H9 (cell line): ENCODE data around the gene DCAF11. TPM values are rescaled to one million over a fixed set of nuclear protein-coding genes. Genes with fewer than 3 reads are reported as not detected.
A peak's percentile ranks its signal among the peaks of the same experiment; 100 is the strongest.

Experiments
- DNase-seq: peaks from one replicate; pipeline ENCODE4 v3.0.0-alpha.2; 2017
- H2AFZ ChIP-seq: one replicate; pipeline ENCODE4 v1.6.1; 2013; ENCODE audit warnings: mild to moderate bottlenecking, low read length, control low read depth, moderate library complexity
- H2AK5ac ChIP-seq: 2 replicates; pipeline ENCODE4 v1.6.1; 2013; ENCODE audit warnings: low read length, control low read depth, mixed read lengths; ENCODE audit not compliant: insufficient read length
- H2BK120ac ChIP-seq: one replicate; pipeline ENCODE4 v1.6.1; 2013; ENCODE audit warnings: low read depth, mild to moderate bottlenecking, low read length, control low read depth, inconsistent platforms; ENCODE audit not compliant: poor library complexity, severe bottlenecking
- H2BK12ac ChIP-seq: 2 replicates; pipeline ENCODE4 v1.6.1; 2013; ENCODE audit warnings: low read length, control low read depth, mixed read lengths, low read depth; ENCODE audit not compliant: insufficient read length
- H2BK15ac ChIP-seq: 2 replicates; pipeline ENCODE4 v1.6.1; 2013; ENCODE audit warnings: low read depth, low read length, control low read depth
- H2BK20ac ChIP-seq: one replicate; pipeline ENCODE4 v1.6.1; 2013; ENCODE audit warnings: low read depth, mild to moderate bottlenecking, low read length, control low read depth, inconsistent platforms; ENCODE audit not compliant: poor library complexity, severe bottlenecking
- H2BK5ac ChIP-seq: 2 replicates; pipeline ENCODE4 v1.6.1; 2013; ENCODE audit warnings: low read length, control low read depth, mixed read lengths; ENCODE audit not compliant: insufficient read length
- H3K14ac ChIP-seq: 2 replicates; pipeline ENCODE4 v1.6.1; 2013; ENCODE audit warnings: low read length, control low read depth; ENCODE audit not compliant: insufficient read depth
- H3K18ac ChIP-seq: 2 replicates; pipeline ENCODE4 v1.6.1; 2013; ENCODE audit warnings: low read depth, mild to moderate bottlenecking, mixed read lengths, low read length, control low read depth; ENCODE audit not compliant: insufficient read length
- H3K23ac ChIP-seq: 2 replicates; pipeline ENCODE4 v1.6.1; 2013; ENCODE audit warnings: low read length, control low read depth, mixed read lengths, low read depth; ENCODE audit not compliant: insufficient read length
- H3K23me2 ChIP-seq: 2 replicates; pipeline ENCODE4 v1.6.1; 2013; ENCODE audit warnings: low read depth, mild to moderate bottlenecking, mixed read lengths, low read length, control low read depth; ENCODE audit not compliant: insufficient read length, poor library complexity, severe bottlenecking
- H3K27ac ChIP-seq: 2 replicates; pipeline ENCODE4 v1.5.1; 2013; ENCODE audit warnings: low read length, control low read depth, mixed read lengths, low read depth; ENCODE audit not compliant: insufficient read length
- H3K27me3 ChIP-seq: 2 replicates; pipeline ENCODE4 v1.6.1; 2013; ENCODE audit warnings: low read length, control low read depth, inconsistent platforms; ENCODE audit not compliant: insufficient read depth
- H3K4ac ChIP-seq: 2 replicates; pipeline ENCODE4 v1.6.1; 2013; ENCODE audit warnings: low read depth, mild to moderate bottlenecking, control low read depth, inconsistent platforms, low read length, moderate library complexity
- H3K4me1 ChIP-seq: 2 replicates; pipeline ENCODE4 v1.6.1; 2013; ENCODE audit warnings: low read length, control low read depth, inconsistent platforms; ENCODE audit not compliant: insufficient read depth
- H3K4me2 ChIP-seq: 2 replicates; pipeline ENCODE4 v1.6.1; 2013; ENCODE audit warnings: low read length, control low read depth, mixed read lengths; ENCODE audit not compliant: insufficient read length, insufficient read depth
- H3K56ac ChIP-seq: 2 replicates; pipeline ENCODE4 v1.6.1; 2013; ENCODE audit warnings: low read depth, mild to moderate bottlenecking, mixed read lengths, low read length, control low read depth; ENCODE audit not compliant: insufficient read length
- H3K79me1 ChIP-seq: 2 replicates; pipeline ENCODE4 v1.6.1; 2013; ENCODE audit warnings: low read depth, mild to moderate bottlenecking, moderate library complexity, low read length, control low read depth, inconsistent platforms; ENCODE audit not compliant: insufficient read depth, poor library complexity, severe bottlenecking
- H3K79me2 ChIP-seq: 2 replicates; pipeline ENCODE4 v1.6.1; 2013; ENCODE audit warnings: low read length, control low read depth, inconsistent platforms; ENCODE audit not compliant: insufficient read depth
- H3K9ac ChIP-seq: 2 replicates; pipeline ENCODE4 v1.6.1; 2013; ENCODE audit warnings: low read length, control low read depth, mixed read lengths; ENCODE audit not compliant: insufficient read length; ENCODE audit errors: extremely low read depth
- H3K9me3 ChIP-seq: one replicate; pipeline ENCODE4 v1.6.1; 2013; ENCODE audit warnings: low read depth, low read length, inconsistent platforms; ENCODE audit not compliant: control insufficient read depth
- H3T11ph ChIP-seq: one replicate; pipeline ENCODE4 v1.6.1; 2013; ENCODE audit warnings: mild to moderate bottlenecking, low read length, control low read depth, inconsistent platforms
- H4K20me1 ChIP-seq: one replicate; pipeline ENCODE4 v1.6.1; 2013; ENCODE audit not compliant: control insufficient read depth, insufficient read length, insufficient read depth
- H4K5ac ChIP-seq: 2 replicates; pipeline ENCODE4 v1.6.1; 2013; ENCODE audit warnings: low read depth, mild to moderate bottlenecking, mixed read lengths, low read length, control low read depth; ENCODE audit not compliant: insufficient read length
- H4K8ac ChIP-seq: replicated peaks from 2 replicates; pipeline ENCODE4 v1.6.1; 2013; ENCODE audit warnings: low read length, control low read depth, mixed read lengths, low read depth; ENCODE audit not compliant: insufficient read length
- H4K91ac ChIP-seq: 2 replicates; pipeline ENCODE4 v1.6.1; 2013; ENCODE audit warnings: low read depth, mild to moderate bottlenecking, moderate library complexity, mixed read lengths, low read length, control low read depth; ENCODE audit not compliant: insufficient read length
- H3K27ac Mint-ChIP-seq, 3 experiments: 2 replicates in 2 of 3; 3 replicates in 1 of 3; pipeline ENCODE4 v1.8.0; 2020 to 2021; ENCODE audit warnings: mixed read lengths in 3 of 3, mild to moderate bottlenecking in 1 of 3, moderate library complexity in 1 of 3
- H3K27me3 Mint-ChIP-seq: 2 replicates; pipeline ENCODE4 v1.8.0; 2021; ENCODE audit warnings: low read depth, mild to moderate bottlenecking, moderate library complexity, mixed read lengths
- H3K36me3 Mint-ChIP-seq, 3 experiments: 2 replicates in 2 of 3; 3 replicates in 1 of 3; pipeline ENCODE4 v1.8.0; 2020 to 2021; ENCODE audit warnings: low read depth in 3 of 3, mixed read lengths in 3 of 3; ENCODE audit not compliant: insufficient read depth in 1 of 3
- H3K4me1 Mint-ChIP-seq, 2 experiments: 2 replicates each; pipeline ENCODE4 v1.8.0; 2020; ENCODE audit warnings: mixed read lengths in 2 of 2
- H3K4me3 Mint-ChIP-seq, 2 experiments: 2 replicates in 1 of 2; 3 replicates in 1 of 2; pipeline ENCODE4 v1.8.0; 2020 to 2021; ENCODE audit warnings: mild to moderate bottlenecking in 2 of 2, mixed read lengths in 2 of 2, moderate library complexity in 1 of 2
- H3K9me3 Mint-ChIP-seq, 2 experiments: 2 replicates in 1 of 2; 3 replicates in 1 of 2; pipeline ENCODE4 v1.8.0; 2020; ENCODE audit warnings: mild to moderate bottlenecking in 2 of 2, mixed read lengths in 2 of 2, moderate library complexity in 1 of 2
- WGBS: extraction: QIAGEN DNeasy Blood & Tissue Kit; methylation state at CpG from one replicate; pipeline ENCODE4 v1.1.7; 2013; ENCODE audit warnings: missing lambda C conversion rate, low lambda C conversion rate, mixed read lengths; ENCODE audit not compliant: insufficient read length; ENCODE audit errors: extremely low coverage; 5-methylcytosine and 5-hydroxymethylcytosine counted together
- total RNA-seq: library from RNA; stranded (reverse); gene quantifications from 2 replicates; pipeline ENCODE4 v1.2.1, GENCODE V29; 2021
- TF ChIP-seq, protein P1 (sequence below): fragments of 200-600 bp; sonication (generic); conservative IDR thresholded peaks from 3 replicates; pipeline ENCODE4 v1.8.0; 2021; ENCODE audit warnings: antibody characterized with exemption, mild to moderate bottlenecking

DCAF11 gene
- total RNA-seq, 1 experiment from 2014 or later: 73.4 TPM

DNA sequence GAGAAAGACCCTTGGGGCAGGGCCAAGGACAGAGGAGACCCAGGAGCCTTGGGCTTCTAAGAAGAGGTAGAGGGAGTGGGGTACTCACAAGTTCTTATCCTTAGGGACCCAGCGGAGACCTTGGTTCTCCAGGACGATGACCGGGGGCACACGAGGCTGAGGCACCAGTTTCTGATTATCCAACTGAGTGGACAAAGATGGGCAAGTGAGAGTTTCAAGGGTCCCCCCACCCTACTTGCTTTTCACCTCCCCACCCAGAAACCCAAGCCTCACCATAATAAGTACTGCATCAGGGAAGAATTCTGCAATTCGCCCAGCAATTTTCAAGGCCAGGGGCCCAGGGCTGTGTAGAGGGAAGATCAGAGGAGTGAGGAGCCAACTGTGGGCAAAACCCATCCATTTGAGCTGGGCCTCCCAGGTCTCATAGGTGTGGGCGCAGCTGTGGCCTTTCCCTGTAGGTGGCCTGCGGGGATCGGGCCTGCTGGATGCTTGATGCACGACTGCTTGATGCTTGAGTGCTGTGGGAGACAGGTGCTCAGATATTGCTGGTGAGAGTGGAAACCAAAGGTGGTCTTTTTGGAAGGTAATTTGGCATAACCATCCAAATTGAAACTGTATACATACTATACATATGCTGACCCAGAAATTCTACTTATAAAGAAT is 24.8 kb downstream of the DCAF11 start:
- H4K5ac ChIP-seq: no peak overlapping the region
- H3K9ac ChIP-seq: peak overlapping the region; percentile 16
- H3K36me3 Mint-ChIP-seq: peaks cover 25 to 49% (median 42%) of the 10 kb centered on the region in 3 experiments
- no peaks in the 10 kb centered on the region for H3K9me3 ChIP-seq
- H3K27me3 ChIP-seq: no peaks in the 10 kb centered on the region
- no peak overlapping the region for H3K56ac ChIP-seq
- H3K79me1 ChIP-seq: peaks cover 2% of the 10 kb centered on the region
- H3T11ph ChIP-seq: no peak overlapping the region
- no peak for DNase-seq
- peaks cover 31 to 33% of the 10 kb centered on the region in 2 experiments for H3K4me1 Mint-ChIP-seq
- TF ChIP-seq, protein P1, sequence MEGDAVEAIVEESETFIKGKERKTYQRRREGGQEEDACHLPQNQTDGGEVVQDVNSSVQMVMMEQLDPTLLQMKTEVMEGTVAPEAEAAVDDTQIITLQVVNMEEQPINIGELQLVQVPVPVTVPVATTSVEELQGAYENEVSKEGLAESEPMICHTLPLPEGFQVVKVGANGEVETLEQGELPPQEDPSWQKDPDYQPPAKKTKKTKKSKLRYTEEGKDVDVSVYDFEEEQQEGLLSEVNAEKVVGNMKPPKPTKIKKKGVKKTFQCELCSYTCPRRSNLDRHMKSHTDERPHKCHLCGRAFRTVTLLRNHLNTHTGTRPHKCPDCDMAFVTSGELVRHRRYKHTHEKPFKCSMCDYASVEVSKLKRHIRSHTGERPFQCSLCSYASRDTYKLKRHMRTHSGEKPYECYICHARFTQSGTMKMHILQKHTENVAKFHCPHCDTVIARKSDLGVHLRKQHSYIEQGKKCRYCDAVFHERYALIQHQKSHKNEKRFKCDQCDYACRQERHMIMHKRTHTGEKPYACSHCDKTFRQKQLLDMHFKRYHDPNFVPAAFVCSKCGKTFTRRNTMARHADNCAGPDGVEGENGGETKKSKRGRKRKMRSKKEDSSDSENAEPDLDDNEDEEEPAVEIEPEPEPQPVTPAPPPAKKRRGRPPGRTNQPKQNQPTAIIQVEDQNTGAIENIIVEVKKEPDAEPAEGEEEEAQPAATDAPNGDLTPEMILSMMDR: 0 out of 3 replicates have a peak, but pooled peaks have one; percentile 11
- H3K4me2 ChIP-seq: peak overlapping the region; percentile 20
- H3K9me3 Mint-ChIP-seq: 0 out of 5 replicates have a peak, but pooled peaks cover 0 to 2% of the 10 kb centered on the region in 2 experiments
- H3K79me2 ChIP-seq: peaks cover 3% of the 10 kb centered on the region; the same call in 1 of the 2 replicates
- no peak overlapping the region for H3K27ac ChIP-seq
- H4K91ac ChIP-seq: no peak overlapping the region
- H3K4me1 ChIP-seq: no peaks in the 10 kb centered on the region
- no peak overlapping the region for H3K23ac ChIP-seq
- H3K27me3 Mint-ChIP-seq: no peaks in the 10 kb centered on the region
- no peak overlapping the region for H2BK20ac ChIP-seq
- H2BK5ac ChIP-seq: no peak overlapping the region
- H3K4ac ChIP-seq: no peak overlapping the region
- H2BK15ac ChIP-seq: no peak overlapping the region
- no peak overlapping the region for H2AK5ac ChIP-seq
- no peak overlapping the region for H2AFZ ChIP-seq
- H3K18ac ChIP-seq: no peak overlapping the region
- no peak overlapping the region; a peak in 1 of 7 replicates for H3K27ac Mint-ChIP-seq
- peaks cover 10% of the 10 kb centered on the region for H3K23me2 ChIP-seq
- no peak overlapping the region for H3K14ac ChIP-seq
- H3K4me3 Mint-ChIP-seq: peak overlapping the region; percentile 98 to 100
- H2BK12ac ChIP-seq: no peak overlapping the region
- no CpG with 5 or more reads among the region's 9 CpGs for WGBS
- H2BK120ac ChIP-seq: no peak overlapping the region
- no peaks in the 10 kb centered on the region for H4K20me1 ChIP-seq
- no peak overlapping the region for H4K8ac ChIP-seq
